GM19240 (cell line): ENCODE data around the gene C4orf36.
A peak's percentile ranks its signal among the peaks of the same experiment; 100 is the strongest.

Experiments
- DNase-seq: peaks from one replicate; pipeline ENCODE4 v3.0.0; 2011; ENCODE audit warnings: low spot score; ENCODE audit not compliant: insufficient read length

The C4orf36 gene, protein sequence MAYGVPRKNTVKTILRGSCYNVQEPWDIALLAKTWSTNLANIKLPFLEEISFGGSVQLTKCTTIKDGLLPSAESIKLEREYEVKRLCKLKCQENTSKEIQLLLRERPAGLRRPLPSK

DNA sequence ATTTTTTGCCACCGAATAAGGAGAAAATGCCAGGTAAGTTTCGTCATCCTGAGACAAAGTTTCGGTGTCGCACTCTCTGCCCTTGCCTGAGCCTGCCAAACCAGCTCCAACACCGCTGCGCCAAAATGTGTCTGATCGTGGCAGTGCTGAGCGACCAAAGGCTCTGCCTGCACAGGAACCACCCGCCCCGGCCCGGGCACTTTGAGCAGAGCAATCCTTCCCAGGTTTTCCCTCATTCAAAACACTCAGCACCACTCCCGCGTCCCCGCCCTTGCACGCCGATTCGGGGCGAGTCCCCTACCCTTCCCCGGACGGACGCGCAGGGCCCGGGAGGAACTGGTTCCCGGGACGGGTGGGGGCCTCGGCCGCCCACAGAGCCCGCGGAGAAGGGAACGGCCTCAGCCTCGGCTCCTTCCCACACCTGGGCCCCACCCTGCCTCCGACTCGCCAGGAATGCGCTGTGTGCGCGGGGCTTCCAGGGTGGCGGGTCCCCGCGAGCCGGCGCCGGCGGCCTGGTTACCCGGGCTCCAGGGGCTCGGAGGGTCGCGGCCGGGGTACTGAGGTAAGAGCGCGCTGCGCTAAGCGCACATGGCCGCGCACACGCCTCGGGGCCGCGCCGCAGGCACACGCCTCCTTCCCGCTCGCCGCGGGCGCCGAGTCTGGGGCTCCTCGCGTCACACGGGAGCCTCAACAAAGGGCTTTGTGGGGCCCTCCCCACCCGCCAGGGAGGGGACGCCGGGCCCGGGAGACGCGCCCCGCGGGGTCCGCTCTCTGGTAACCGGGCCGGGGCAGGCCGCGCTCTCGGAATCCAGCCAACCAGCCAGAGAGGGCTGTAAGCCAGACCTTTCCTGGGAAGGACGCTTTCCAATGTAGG lies at the start of gene C4orf36:
Gene C4orf36, minus strand, starts transcription at position 661 of the 874 bp plus-strand sequence. CDS start 902 bp downstream, outside the sequence.
- no peak for DNase-seq

DNA sequence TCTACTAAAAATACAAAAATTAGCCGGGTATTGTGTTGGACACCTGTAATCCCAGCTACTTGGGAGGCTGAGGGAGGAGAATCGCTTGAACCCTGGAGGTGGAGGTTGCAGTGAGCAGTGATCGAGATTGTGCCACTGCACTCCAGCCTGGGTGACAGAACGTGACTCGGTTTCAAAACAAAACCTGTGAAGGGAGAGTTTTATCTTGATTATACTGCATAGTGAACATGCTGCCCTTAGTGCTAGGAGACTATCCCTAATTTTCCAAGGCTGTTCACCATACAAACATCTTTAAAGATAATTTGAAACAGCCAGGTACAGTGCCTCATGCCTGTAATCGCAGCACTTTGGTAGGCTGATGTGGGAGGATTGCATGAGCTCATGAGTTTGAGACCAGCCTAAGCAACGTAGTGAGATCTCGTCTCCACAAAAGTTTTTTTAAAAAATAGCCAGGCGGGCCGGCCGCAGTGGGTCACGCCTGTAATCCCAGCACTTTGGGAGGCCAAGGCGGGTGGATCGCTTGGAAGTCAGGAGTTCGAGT lies 48.8 kb upstream of the C4orf36 start:
- no peak for DNase-seq

DNA sequence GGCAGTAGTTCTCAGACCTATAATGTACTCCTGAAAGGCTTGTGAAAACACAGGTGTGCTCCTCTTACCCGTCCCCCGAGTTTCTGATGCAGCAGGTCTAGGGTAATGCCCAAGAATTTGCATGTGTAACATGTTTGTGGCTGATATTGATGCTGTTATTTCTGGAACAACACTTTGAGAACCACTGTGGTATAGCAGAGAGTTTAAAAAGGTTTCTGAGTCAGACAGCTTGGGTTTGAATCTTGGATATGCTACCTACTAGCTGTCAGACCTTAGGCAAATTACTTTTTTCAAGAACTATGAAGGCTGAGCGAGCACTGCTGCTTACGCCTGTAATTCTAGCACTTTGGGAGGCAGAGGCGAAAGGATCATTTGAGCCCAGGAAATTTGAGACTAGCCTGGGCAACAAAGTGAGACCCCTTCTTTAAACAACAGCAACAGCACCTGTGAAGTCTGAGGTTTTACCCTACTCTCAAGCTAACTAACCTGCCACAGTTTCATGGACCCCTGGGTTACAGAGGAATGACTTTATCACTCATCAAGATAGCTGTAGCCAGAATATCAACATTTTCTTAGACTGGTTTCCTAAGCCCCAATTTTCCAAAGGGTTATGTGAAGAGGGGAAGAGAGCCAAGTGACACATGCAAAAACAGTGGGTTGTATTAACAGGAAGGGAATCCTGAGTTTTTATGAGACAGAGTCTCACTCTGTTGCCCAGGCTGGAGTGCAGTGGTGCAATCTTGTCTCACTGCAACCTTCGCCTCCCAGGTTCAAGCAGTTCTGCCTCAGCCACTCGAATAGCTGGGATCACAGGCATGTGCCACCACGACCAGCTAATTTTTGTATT lies 47.7 kb upstream of the C4orf36 start:
- DNase-seq: no peak

DNA sequence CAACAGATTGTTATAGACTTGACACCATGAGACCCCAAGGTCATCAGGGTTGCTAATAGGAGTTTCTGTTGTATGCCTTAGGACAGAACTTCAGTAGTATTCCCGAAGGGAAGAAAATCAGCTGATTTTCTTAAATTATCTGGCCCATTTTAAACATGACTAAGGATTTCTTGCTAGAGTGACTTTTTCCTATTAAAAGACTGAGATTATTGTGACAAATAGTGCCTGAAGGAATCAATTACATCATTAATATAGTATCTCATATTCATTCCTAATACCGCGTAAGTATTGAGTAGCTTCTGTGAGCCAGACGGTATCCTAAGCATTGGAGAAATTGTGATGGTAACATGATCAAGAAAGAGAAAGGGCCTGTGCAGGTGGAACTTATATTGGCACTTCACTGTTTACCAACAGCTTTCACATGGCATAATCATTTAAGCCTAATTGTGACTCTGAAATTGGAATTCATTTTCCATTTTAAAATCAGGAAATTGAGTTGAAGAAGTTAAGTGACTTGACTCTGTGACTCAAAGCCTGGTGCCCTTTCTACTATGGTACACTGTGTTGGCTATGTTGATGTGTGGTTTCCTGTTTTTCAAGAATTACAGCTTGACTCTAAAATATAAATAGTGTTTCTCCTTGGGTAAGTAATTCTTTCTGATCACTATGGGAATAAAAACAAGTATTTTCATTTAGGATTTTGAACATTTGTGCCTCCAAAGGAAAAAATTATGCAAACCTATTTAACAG lies 46.7 kb upstream of the C4orf36 start:
- no peak for DNase-seq

DNA sequence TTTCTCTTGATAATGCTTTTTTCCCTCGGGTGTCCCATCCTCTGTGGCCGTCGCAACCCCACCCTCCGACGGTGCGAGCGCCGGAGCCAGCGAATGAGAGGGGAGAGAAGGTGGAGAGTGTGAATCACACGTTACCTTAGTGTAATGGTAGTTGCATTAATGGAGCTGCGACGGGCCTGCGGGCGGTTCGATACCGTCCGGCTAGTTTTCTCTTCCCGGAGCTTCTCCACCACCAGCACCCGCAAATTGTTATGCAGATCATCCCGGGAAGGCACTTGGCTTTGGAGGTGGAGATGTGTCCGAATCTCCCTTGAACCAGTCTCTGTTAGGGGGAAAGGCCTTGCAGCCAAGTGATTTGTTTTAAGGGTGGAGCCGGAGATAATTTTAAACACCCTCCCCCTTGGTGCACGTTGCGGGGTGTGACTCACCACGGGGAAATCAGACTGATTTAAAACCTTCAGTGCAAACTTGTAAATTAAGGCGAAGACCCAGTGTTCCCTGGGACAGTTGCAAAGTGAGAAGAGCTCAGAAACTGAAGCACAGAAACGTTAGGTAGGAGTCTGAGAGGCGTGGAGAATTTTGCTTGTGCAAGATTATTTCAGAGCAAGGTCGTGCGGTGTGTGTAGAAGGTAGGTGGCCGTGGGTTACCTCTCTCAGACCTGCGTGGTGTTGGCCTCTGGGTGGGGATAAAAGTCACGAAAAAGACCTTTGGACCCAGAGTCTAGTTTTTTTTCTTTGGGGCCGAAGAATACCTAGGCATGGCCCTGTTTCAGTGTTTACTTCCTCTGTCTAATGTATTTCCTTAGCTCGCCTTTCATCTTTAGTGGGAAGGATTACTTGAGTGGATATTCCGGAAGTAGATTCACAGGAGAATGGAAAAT lies 43.9 kb upstream of the C4orf36 start:
- DNase-seq: peak; percentile 33

DNA sequence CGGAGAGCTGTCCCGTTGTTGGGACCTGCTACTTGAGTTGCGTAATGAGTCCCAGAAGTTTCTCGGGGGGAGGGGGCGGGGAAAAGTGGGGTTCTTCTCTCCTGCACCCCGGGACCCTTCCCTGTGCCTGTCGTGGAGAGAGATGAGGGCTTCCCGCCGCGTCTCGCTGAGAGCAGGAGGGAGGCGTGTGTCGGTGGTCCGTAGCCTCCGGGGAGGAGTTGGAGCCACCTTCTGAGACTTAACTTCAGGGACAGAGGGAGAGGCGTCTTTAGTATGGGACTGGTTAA lies 43.3 kb upstream of the C4orf36 start:
- DNase-seq: no peak

DNA sequence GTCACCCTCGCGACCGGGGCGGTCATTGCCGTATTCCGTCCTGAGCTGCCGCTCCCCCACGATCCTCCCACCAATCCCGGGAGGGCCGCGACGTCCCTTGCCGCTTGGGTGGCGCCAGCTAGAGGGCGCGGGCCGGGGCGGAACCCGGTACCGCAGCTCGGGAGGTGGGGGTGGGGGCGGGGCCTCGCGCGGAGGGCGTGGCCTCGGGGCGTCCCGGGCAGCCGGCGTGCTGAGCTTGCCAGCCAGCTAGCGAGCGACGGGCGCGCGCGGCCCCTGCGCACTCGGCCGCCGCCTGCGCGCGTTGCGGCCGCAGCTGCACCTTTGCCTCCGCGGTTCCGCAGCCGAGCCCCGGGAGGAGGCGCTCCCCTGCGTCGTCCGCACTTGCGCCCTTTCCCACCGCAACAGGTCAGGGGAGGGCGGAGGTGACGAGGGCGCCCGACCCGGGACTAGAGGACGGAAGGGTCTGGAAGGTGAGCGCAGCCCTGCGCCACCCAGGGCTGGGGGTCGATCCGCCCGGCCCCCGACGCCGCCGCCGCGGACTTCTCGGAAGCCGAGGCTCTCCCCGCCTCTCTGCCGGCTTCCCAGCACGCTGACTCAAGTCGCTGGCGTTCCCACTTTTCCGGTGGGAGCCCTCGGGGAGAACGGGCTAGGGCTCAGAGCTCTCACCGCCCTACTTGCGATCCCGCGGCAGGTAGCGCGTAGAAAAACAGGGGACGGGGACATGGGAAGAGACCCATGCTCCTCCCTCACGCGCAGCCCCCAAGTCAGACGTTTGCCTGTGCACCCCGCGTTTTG lies 42.7 kb upstream of the C4orf36 start, which contains the start of gene AFF1:
Gene AFF1, plus strand, starts transcription at position 241 of the 795 bp plus-strand sequence. CDS start 13,523 bp downstream, outside the sequence.
- peak; percentile 63 for DNase-seq

DNA sequence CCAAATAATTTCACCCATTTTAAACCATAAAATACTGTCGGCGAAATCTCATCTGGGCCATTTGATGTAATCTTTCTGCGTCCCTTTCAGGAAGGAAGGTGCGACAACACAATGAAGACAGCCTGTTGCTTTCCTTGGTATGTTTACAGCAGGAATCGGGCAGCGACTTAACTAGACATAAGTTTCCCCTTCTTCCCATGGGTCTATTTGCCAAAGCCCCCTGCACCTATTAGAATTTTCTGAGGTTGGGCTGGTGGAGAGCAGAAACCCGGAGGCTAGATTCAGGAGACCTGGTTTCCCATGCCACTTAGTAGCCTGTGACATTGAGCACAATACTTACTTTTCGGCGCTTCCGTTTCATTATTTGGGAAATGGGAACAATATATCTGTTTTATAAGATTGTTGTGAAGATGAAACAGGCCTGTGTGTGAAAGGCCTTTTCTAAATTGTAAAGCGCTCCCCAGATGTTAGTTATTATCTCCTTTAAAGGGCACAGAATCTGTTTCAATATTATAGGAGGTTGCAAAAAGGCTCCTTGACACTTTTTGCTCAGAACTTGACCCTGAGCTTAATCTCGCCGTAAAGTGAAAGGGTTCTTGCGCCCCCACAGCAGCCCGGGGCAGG lies 42.0 kb upstream of the C4orf36 start:
- no peak for DNase-seq

DNA sequence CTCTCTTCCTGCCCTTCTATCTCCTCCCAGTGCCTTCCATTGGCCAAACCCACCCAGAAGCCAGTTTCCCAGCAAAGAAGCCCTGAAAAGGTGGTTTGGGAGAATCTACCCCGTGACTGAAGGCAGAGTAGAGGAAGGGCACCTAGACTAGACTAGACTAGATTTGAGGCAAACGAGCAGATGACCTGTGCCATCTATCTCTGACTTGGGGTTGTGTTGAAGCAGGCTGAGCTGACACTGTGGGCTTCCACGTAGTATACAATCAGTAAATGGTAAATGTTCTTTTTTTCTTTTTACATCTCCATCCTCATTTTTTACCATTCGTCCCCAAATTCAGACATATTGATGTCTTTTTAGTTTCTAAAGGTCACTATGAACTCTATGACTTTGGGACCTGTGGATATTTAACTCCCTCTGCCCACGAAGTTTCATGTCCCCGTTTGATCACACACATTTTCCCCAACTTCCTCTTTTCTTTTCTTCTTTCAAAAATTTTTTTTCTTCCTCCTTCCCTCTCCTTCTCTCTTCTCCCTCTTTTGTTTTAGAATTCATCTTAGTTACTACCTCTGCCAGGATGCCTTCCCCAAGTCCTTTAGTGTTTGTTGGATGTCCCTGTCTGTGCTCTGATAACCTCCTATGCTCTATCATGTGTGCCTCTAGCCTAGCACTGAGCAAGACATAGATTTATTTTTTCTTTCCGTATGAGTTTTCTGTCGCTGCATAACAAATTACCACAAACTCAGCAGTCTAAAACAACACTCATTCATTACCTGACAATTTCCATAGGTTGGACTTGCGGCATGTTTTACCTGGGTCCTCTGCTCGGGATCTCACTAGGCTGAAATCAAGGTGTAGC lies 36.4 kb upstream of the C4orf36 start:
- DNase-seq: no peak

DNA sequence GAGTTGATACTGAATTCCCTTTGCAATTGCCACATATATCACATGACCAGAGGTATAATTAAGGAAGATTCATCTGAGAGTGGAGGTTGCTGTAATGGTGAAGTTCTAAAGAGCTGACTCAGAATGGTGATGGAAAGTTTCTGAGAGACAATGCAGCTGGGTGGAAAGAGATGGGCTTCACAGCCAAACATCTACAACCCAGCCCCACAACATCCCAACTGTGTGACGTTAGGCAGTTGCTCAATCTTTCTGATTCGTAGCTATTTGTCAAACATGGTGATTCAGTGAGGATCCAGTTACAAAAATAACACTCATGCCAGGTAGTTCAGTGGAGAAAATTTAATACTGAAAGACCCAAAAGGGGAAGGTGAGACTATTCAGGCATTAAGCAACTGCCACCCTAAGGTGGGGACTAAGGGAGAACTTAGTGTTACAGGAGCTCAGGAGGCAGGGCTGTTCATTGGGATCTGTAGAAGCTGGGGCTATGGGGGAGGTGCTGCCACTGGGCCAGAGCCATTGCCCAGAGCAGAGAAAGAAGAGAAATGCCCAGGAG lies 35.7 kb upstream of the C4orf36 start:
- no peak for DNase-seq

DNA sequence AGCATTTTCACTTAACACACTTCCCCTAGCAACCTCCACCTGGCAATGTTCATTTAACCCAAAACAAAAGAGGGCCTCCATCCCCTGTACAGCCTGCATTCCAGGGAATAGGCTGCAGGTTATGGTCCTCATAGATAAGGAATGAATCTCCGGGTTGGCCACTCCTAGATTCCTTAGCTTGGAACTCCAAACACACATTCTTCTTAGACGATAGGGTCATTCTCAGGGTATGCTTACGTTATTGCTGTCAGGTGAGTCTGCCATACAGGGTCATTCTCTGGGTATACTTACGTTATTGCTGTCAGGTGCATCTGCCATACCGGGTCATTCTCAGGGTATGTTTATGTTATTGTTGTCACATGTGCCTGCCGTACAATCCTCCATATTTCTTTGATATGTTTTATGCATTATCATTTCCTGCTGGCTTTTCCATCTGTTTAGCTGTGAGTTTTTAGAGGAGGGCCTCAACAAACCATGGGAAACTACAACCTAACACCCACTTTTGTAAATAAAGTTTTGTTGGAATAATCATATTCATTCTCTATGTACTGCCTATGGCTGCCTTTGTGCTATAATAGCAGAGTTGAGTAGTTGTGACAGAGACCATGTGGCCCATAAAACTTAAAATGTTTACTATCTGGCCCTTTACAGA lies 34.3 kb upstream of the C4orf36 start:
- DNase-seq: no peak

DNA sequence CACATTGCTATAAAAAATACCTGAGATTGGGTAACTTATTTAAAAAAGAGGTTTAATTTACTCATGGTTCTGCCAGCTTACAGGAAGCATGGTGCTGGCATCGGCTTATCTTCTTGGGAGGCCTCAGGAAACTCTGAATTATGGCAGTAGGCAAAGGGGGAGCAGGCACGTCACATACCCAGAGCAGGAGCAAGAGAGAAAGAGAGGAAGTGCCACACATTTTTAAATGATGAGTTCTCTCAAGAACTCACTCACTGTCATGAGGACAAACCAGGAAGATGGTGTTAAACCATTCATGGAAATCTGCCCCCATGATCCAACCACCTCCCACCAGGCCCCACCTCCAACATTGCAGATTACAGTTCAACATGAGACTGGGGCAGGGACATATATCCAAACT lies 32.6 kb upstream of the C4orf36 start:
- DNase-seq: no peak

DNA sequence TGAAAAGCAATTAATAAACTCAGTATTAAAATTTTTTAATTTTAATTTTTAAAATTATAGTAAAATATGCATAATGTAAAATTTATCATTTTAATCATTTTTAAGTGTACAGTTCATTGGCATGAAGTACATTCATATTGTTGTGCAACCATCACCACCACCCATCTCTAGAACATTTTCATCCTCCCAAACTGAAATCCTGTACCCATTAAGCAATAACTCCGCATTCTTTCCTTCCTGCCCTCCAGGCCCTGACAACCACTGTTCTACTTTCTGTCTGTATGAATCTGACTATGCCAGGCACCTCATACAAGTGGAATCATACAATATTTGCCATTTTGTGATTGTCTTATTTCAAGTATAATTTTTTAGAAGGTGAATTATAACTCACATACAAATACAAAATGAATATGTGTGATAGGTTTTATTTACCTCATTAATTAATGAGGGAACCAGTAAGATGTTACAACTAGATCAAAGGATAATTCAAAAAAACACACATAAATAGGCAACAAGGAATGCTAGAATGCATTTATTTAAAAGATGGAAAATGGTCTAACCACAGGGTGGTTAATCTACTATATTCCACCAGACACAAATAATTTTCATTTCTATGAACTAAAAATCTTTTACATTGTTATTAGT lies 29.5 kb upstream of the C4orf36 start:
- no peak for DNase-seq

DNA sequence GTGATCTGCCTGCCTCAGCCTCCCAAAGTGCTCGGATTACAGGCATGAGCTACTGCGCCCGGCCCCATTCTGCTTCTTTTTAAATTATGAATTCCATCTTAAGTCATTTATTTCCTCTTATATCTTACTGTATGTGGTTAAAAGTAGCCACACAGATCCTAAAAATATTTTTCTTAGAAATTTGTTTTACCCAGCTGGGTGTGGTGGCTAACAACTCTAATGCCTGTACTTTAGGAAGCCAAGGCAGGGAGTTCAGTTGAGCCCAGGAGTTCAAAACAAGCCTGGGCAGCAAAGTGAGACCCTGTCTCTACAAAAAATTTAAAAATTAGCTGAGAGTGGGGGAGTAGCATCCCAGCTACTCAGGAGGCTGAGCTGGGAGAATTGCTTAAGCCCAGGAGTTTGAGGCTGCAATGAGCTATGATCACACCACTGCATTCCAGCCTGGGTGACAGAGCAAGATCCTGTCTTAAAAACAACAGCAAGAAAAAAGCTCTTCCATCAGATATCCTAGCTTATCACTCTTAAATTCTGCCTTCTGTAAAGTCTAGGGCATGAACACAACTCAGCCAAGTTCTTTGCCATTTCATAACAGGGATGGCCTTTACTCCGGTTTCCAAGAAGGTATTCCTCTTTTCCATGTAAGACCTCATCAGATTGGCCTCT lies 27.5 kb upstream of the C4orf36 start:
- DNase-seq: no peak

DNA sequence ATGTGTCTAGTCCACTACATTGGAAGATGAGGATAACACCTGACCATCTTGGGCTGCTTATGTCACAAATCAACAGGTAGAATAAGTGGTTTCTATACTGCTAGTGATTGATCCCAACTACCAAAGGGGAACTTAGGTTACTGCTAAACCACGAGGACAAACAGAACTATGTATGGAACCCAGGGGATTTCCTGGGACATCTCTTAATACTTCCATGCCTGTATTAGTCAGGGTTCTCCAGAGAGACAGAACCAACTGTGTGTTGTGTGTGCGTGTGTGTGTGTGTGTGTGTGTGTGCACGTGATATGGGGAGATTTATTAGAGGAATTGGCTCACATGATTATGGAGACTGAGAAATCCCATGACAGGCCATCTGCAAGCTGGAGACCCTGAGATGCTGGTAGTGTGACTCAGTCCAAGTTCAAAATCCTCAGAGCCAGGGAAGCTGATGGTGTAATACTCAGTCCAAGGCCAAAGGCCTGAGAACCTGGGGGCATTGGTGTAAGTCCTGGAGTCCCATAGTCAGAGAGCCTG lies 26.4 kb upstream of the C4orf36 start:
- no peak for DNase-seq
